HG03108 (cell line): ENCODE measurements around the gene BTBD9.

Source experiments
- ATAC-seq: cut with Tn5 transposase; IDR thresholded peaks from one replicate; pipeline ENCODE4 v1.9.1; 2021; ENCODE audit warnings: moderate library complexity; ENCODE audit not compliant: unreplicated experiment

The BTBD9 gene

GRCh38 chr6:38510205-38510604 lies 129.5 kb downstream of the BTBD9 start:
- ATAC-seq, result no peak

GRCh38 chr6:38509713-38510112 lies 130.0 kb downstream of the BTBD9 start:
- no peak for ATAC-seq

GRCh38 chr6:38508894-38509293 lies 130.8 kb downstream of the BTBD9 start:
- no peak for ATAC-seq

GRCh38 chr6:38508286-38508685 lies 131.4 kb downstream of the BTBD9 start:
- ATAC-seq, result no peak

- no peak for ATAC-seq
These were observed 132.6 kb downstream of the BTBD9 start for GRCh38 chr6:38507173-38507572.

GRCh38 chr6:38505826-38506225 lies 133.9 kb downstream of the BTBD9 start:
- ATAC-seq, result no peak

- no peak for ATAC-seq
These were observed 134.7 kb downstream of the BTBD9 start for GRCh38 chr6:38504996-38505395.

- no peak for ATAC-seq
These were observed 135.6 kb downstream of the BTBD9 start for GRCh38 chr6:38503960-38504682.

GRCh38 chr6:38503032-38503773 lies 136.5 kb downstream of the BTBD9 start:
- ATAC-seq, result no peak

GRCh38 chr6:38502423-38502822 lies 137.3 kb downstream of the BTBD9 start:
- no peak for ATAC-seq

- no peak for ATAC-seq
These were observed 137.8 kb downstream of the BTBD9 start for GRCh38 chr6:38501931-38502330.

GRCh38 chr6:38499529-38500096 lies 140.1 kb downstream of the BTBD9 start:
- ATAC-seq, result no peak

- no peak for ATAC-seq
These were observed 140.8 kb downstream of the BTBD9 start for GRCh38 chr6:38498805-38499445.

GRCh38 chr6:38498085-38498484 lies 141.6 kb downstream of the BTBD9 start:
- ATAC-seq, result no peak

- ATAC-seq, result no peak
These were observed 142.2 kb downstream of the BTBD9 start for GRCh38 chr6:38497546-38497945.

GRCh38 chr6:38495922-38496635 lies 143.7 kb downstream of the BTBD9 start:
- ATAC-seq, result peak; percentile 45

- no peak for ATAC-seq
These were observed 144.2 kb downstream of the BTBD9 start for GRCh38 chr6:38495518-38495917.

GRCh38 chr6:38493931-38494547 lies 145.7 kb downstream of the BTBD9 start:
- ATAC-seq, result no peak

- no peak for ATAC-seq
These were observed 147.7 kb downstream of the BTBD9 start for GRCh38 chr6:38492031-38492430.

GRCh38 chr6:38489951-38490350 lies 149.8 kb downstream of the BTBD9 start:
- ATAC-seq, result no peak

- no peak for ATAC-seq
These were observed 152.3 kb downstream of the BTBD9 start for GRCh38 chr6:38487423-38487822.
